Activated CD4-positive, alpha-beta T cell treated with anti-CD3 and anti-CD28 coated beads, Interleukin-2, Interleukin-4, amounts not matched to agents 100 ng/mL and 50 ng/mL, durations not matched to agents 16 hours and 8 hours (primary cell): Measurements from ENCODE around the gene NAGK.
"Not testable (repeated sequence)": the region's sequence is repeated elsewhere in the genome, so short reads cannot be mapped to it uniquely, and the experiment has no call there.

Experiments
- DNase-seq: peaks from one replicate; pipeline ENCODE4 v3.0.0-alpha.2; 2020; ENCODE audit warnings: low spot score

Gene NAGK

GRCh38 chr2:71068218-71069035, at the start of gene NAGK:
TSS of gene NAGK (plus strand) at chr2:71068648. CDS start at chr2:71068684, 36 bp downstream.
- DNase-seq = peak; percentile 96

- DNase-seq = not testable (repeated sequence)
These were observed 48.5 kb upstream of the NAGK start for GRCh38 chr2:71019989-71020388.

GRCh38 chr2:71021394-71021793, 47.1 kb upstream of the NAGK start:
- not testable (repeated sequence) for DNase-seq

DNA sequence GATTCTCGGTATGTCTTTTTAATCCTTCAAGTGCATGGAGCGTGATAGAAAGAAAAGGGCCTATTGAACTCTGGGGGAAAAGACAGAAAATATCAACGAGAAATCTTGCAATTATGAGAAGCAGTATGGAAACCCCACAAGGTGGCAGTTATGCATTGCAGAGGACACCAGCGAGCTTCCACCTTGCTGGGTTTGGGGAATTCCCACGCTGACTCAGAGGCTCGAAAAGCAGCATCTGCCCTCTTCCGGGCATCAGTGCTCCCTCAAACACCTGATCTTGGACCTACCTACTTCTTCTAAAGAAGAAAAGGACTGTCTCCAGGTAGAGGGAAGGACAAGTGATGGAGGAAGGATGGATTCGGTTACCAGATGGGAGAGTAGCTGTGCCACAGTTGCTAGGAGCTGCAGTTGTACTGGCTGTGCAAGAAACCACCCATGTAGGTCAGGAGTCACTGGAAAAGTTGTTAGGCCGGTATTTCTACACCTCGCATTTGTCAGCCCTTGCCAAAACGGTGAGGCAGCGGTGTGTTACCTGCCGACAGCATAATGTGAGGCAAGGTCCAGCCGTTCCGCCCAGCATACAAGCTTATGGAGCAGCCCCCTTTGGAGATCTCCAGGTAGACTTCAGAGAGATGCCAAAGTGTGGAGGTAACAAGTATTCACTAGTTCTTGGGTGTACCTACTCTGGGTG, 44.8 kb upstream of the NAGK start:
- peak; percentile 72 for DNase-seq

- DNase-seq = not testable (repeated sequence)
These were observed 32.2 kb upstream of the NAGK start for GRCh38 chr2:71036296-71036695.

DNA sequence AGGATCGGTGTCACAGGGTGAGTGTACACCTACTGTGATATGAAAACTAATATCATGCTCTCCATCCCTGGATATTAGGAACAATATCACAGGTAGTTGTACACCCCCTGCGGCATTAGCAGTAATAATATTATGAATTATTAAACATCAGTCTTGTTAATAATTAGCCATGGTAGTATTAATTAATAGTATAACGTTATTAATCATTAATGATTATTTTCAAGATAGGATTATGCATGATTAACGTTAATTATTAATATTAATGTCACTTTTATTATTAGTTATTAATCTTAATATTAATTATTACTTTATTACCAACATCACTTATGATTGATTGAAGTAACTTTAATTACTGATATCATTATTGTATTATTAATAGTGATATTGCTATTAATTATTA, 26.2 kb upstream of the NAGK start:
- no peak for DNase-seq

GRCh38 chr2:71043531-71044407, 24.7 kb upstream of the NAGK start:
- peak; percentile 11 for DNase-seq

GRCh38 chr2:71045151-71045550, 23.3 kb upstream of the NAGK start:
- no peak for DNase-seq

GRCh38 chr2:71045865-71046548, 22.4 kb upstream of the NAGK start:
- no peak for DNase-seq

- no peak for DNase-seq
These were observed 20.4 kb upstream of the NAGK start for GRCh38 chr2:71048096-71048495.

GRCh38 chr2:71049704-71050360, 18.6 kb upstream of the NAGK start:
- peak; percentile 55 for DNase-seq

- DNase-seq = not testable (repeated sequence)
These were observed 13.2 kb upstream of the NAGK start for GRCh38 chr2:71055206-71055740.

DNA sequence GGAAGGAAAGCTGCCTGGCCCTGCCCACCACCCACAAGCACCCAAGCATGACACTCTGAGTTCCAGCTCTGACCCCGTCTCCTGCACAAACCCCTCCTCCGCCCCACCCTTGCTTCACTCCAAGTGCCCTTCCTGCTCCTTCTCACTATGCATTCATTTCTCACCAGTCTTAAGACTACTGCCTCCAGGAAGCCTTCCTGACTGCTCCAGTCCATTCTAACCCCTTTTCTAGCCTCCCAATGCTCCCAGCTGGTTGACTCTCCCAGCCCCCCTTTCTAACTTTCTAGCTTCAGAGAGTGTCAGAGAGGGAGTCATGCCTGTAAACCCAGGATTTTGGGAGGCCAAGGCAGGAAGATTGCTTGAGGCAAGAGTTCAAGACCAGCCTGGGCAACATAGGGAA, 8.2 kb upstream of the NAGK start:
- DNase-seq = no peak

- DNase-seq = no peak
These were observed 7.6 kb upstream of the NAGK start for GRCh38 chr2:71060871-71061270.

DNA sequence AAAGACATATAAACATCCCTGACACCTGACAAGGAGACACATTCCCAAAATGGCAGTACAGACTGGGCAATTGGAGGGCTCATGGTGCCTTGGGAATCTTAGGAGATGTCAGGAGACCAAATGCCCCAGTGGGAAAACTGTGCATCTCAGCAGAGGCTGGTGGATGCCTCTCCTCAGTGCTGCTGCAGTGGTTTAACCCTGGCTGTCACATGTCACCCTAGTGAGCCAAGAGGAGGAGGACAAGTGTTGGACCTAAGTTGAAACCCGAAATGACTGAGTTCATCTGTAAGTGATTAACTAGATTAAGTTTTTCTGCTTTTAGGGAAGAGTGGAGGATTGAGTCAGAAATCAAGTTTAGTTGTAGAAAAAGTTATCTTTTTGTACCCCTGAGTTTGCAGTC, 5.2 kb upstream of the NAGK start:
- no peak for DNase-seq

DNA sequence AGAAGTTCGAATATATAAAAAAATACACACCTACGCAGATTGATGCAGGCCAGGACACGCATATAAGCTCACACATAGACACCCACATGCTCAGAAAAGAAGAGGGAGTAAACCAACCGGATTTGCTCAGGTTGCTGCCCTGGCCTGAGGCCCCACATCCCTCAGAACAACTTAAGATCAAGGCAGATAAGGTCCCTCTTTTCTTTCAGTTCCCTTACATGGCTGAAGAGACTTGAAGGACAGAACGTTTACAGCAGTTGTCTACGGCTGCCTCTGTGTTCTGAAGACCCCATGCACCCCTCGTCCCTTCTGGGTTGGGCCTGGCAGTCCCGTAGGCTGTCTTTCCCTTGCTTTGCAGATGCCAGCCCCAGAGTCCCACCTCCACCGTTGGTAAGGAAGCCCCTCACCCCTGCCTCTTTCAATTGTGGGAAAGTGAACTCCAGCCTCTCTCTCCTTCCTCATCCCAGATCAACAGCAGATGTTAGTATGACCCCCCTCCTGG, 4.3 kb upstream of the NAGK start:
- DNase-seq = no peak

DNA sequence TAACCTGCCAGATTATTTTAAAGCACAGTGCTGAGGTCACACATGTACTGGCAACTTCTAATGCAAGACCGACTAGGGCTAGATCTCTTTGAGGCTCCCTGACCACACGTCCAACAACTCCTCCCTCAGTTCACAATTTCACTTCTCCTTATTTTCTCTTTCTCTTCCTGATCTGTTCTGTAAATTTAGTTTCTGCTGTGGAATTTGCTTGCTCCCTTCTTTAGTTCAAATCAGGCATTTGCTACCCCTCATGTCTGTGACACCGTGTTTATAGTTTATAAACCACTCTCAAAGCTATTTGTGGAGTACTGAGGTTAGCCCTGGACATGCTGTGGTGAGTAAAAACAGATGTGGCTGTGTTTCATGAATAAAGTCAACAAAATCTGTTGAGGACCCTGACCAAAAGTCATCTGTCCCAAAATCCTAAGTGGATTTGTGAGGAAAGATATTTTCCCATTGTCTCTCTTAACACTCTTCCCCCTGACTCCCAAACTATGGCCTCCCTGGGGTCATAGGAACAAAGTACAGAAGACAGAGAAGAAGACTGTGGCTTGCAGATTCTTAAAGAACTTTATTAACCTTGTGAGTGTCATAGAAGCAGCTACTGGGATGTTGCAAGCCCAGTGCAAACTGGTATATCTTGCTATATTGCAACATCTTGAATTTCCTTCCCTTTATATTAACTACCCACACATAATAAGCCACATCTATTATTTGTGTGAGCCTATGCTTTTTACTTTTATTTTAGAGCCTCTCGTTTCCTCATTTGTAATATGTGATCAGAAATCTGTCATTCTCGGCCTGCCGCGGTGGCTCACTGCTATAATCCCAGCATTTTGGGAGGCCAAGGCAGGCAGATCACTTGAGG, 3.5 kb upstream of the NAGK start:
- no peak for DNase-seq

GRCh38 chr2:71066856-71067255, 1.6 kb upstream of the NAGK start:
- no peak for DNase-seq

DNA sequence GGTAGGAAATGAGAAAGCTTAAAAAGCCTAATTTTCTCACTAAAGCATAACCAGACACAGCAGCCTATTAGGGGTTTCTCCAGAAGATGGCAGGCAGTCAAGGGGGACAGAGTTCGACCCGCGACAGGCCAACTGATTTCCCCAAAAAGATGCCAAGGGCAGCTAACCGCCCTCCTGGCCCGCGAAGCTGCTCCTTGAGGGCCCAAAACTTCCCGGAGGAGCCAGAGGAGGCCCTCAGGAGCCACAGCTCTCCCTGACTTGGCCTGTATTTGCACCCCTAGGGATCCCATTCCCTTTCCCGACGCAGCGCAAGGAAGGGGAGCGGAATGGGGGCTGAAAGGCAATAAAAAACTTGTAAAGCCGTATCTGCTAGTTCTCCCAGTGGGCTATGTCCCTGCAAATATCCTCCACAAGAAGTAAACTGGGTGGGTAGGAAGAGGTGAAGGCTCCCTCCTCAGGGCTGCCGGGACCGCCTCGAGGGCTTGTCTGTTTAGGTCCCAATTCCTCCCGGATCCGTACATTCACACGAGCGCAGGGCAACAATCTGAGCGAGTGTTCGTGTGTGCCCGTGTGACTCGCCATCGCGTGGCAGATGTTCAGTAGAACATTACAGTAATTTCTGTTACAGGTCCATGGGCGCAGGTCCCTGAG, 756 bp upstream of the NAGK start:
- no peak for DNase-seq
